ENCODE measurements around the gene LIPC. TPM values are rescaled to one million over a fixed set of nuclear protein-coding genes. Genes with fewer than 3 reads are reported as not detected.

Gene LIPC
- polyA plus RNA-seq, 2 donors, result 0.04 to 0.05 TPM

DNA sequence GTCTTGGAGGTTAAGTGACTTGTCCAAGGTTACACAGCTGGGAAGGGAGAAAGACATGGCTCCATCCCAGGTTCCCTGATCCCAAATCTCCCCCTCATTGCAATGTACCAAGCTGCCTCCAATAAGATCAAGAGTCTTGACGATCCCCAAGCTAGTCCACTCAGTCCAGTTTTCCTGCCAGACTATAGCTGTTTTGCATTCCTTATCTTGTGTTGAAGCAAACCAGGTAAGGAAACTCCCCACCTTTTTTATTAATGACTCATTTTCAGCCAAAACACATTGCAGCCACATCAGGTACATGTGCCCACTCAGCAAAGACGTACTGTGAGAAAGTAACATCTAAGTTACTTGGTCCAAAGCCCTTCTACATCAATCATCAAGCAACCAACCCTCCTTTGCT is 41.9 kb downstream of the LIPC start:
- H3K36me3 ChIP-seq (ENCODE audit: control insufficient read depth in 2 of 2, insufficient read depth in 2 of 2, low read length in 1 of 2), result no peaks in the 10 kb centered on the region
- no peak overlapping the region for H3K4me3 ChIP-seq (ENCODE audit: low read depth in 1 of 2, low read length in 2 of 2)
- H3K27me3 ChIP-seq (ENCODE audit: control insufficient read depth in 1 of 2, insufficient read depth in 2 of 2, low read length in 2 of 2), result no peaks in the 10 kb centered on the region
- no peaks in the 10 kb centered on the region for H3K9me3 ChIP-seq (ENCODE audit: control insufficient read depth in 2 of 2, insufficient read depth in 1 of 2, low read depth in 1 of 2, low read length in 1 of 2)
- no peak overlapping the region for H3K27ac ChIP-seq (ENCODE audit: low read depth in 2 of 2, low read length in 1 of 2)
- H3K4me1 ChIP-seq (ENCODE audit: control insufficient read depth in 2 of 2, insufficient read depth in 2 of 2, low read length in 1 of 2), result peaks cover 0 to 14% of the 10 kb centered on the region in 2 donors
- 32 to 44% methylated on average over 2 of the region's 2 CpGs for WGBS, 2 donors

GRCh38 chr15:58474741-58475323 is 43.0 kb downstream of the LIPC start:
- Histone ChIP-seq H3K36me3 (ENCODE audit: control insufficient read depth in 2 of 2, insufficient read depth in 2 of 2, low read length in 1 of 2) (no peaks in the 10 kb centered on the region), H3K4me1 (ENCODE audit: control insufficient read depth in 2 of 2, insufficient read depth in 2 of 2, low read length in 1 of 2) (peaks cover 0 to 14% of the 10 kb centered on the region in 2 donors), H3K9me3 (ENCODE audit: control insufficient read depth in 2 of 2, insufficient read depth in 1 of 2, low read depth in 1 of 2, low read length in 1 of 2) (no peaks in the 10 kb centered on the region), H3K27ac (ENCODE audit: low read depth in 2 of 2, low read length in 1 of 2) (no peak overlapping the region), H3K4me3 (ENCODE audit: low read depth in 1 of 2, low read length in 2 of 2) (no peak overlapping the region), H3K27me3 (ENCODE audit: control insufficient read depth in 1 of 2, insufficient read depth in 2 of 2, low read length in 2 of 2) (no peaks in the 10 kb centered on the region)
- 84 to 93% methylated on average over 1 of the region's 1 CpG for WGBS, 2 donors

- 70 to 71% methylated on average over 7 of the region's 7 CpGs for WGBS, 2 donors
- H3K4me3 ChIP-seq (ENCODE audit: low read depth in 1 of 2, low read length in 2 of 2), result no peak overlapping the region
- no peaks in the 10 kb centered on the region for H3K9me3 ChIP-seq (ENCODE audit: control insufficient read depth in 2 of 2, insufficient read depth in 1 of 2, low read depth in 1 of 2, low read length in 1 of 2)
- H3K4me1 ChIP-seq (ENCODE audit: control insufficient read depth in 2 of 2, insufficient read depth in 2 of 2, low read length in 1 of 2), result peaks cover 0 to 14% of the 10 kb centered on the region in 2 donors
- H3K27me3 ChIP-seq (ENCODE audit: control insufficient read depth in 1 of 2, insufficient read depth in 2 of 2, low read length in 2 of 2), result no peaks in the 10 kb centered on the region
- no peaks in the 10 kb centered on the region for H3K36me3 ChIP-seq (ENCODE audit: control insufficient read depth in 2 of 2, insufficient read depth in 2 of 2, low read length in 1 of 2)
- no peak overlapping the region for H3K27ac ChIP-seq (ENCODE audit: low read depth in 2 of 2, low read length in 1 of 2)
These were observed 44.1 kb downstream of the LIPC start for GRCh38 chr15:58475573-58476524.

DNA sequence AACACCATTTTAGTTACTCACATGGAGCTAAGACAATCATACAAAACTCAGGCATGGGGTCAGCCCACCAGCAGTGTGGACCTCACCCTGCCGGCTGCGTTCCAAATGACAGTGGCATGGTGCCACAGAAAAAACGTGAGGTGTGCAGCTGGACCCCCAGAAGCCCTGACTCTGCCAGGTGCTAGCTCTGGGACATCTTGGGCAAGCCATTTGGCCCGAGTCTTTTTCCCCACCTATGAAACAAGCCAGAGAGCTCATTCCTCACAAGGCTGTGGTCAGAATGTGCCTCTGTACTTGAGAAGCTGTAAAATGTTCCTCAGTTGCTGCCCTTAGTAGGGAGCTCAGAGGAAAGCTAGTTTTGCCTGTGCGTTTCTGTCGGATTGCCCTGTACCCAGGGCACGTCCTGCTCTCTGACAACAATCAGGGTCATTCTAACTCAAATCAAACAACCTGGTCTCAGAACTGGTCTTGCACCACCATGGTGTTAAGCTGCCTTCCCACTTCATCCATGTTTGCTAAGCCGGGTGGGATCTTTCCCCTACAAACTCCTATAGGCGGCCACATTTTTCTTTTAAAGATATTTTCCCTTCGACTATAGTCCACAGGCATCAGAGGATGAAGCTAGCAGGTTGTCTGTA is 44.9 kb downstream of the LIPC start:
- 74 to 78% methylated on average over 10 of the region's 10 CpGs for WGBS, 2 donors
- H3K4me1 ChIP-seq (ENCODE audit: control insufficient read depth in 2 of 2, insufficient read depth in 2 of 2, low read length in 1 of 2), result peaks cover 0 to 14% of the 10 kb centered on the region in 2 donors
- H3K27ac ChIP-seq (ENCODE audit: low read depth in 2 of 2, low read length in 1 of 2), result no peak overlapping the region
- no peaks in the 10 kb centered on the region for H3K9me3 ChIP-seq (ENCODE audit: control insufficient read depth in 2 of 2, insufficient read depth in 1 of 2, low read depth in 1 of 2, low read length in 1 of 2)
- no peaks in the 10 kb centered on the region for H3K36me3 ChIP-seq (ENCODE audit: control insufficient read depth in 2 of 2, insufficient read depth in 2 of 2, low read length in 1 of 2)
- no peak overlapping the region for H3K4me3 ChIP-seq (ENCODE audit: low read depth in 1 of 2, low read length in 2 of 2)
- H3K27me3 ChIP-seq (ENCODE audit: control insufficient read depth in 1 of 2, insufficient read depth in 2 of 2, low read length in 2 of 2), result no peaks in the 10 kb centered on the region

DNA sequence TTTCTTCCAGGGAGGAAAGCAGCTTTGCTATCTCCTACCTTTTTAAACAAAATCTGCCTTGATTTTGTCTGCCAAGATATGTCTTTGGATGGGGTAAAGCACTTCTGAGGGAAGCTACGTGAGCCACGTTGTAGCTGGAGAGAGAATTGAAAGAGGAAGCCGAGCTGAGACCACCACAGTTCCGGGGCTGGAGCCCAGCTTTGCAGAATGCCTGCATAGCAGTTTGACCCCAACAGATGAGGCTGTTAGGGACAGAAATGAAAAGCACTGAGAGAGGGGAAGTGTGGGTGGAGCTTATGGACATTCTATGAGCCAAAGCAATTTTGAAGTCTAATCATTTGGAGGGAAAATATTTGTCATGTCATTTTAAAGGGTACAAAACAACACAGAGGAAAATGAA is 45.4 kb downstream of the LIPC start:
- H3K27ac ChIP-seq (ENCODE audit: low read depth in 2 of 2, low read length in 1 of 2), result no peak overlapping the region
- no peak overlapping the region for H3K4me3 ChIP-seq (ENCODE audit: low read depth in 1 of 2, low read length in 2 of 2)
- no peaks in the 10 kb centered on the region for H3K9me3 ChIP-seq (ENCODE audit: control insufficient read depth in 2 of 2, insufficient read depth in 1 of 2, low read depth in 1 of 2, low read length in 1 of 2)
- no peaks in the 10 kb centered on the region for H3K36me3 ChIP-seq (ENCODE audit: control insufficient read depth in 2 of 2, insufficient read depth in 2 of 2, low read length in 1 of 2)
- peaks cover 0 to 14% of the 10 kb centered on the region in 2 donors for H3K4me1 ChIP-seq (ENCODE audit: control insufficient read depth in 2 of 2, insufficient read depth in 2 of 2, low read length in 1 of 2)
- 48 to 50% methylated on average over 4 of the region's 4 CpGs for whole genome bisulfite sequencing, 2 donors
- H3K27me3 ChIP-seq (ENCODE audit: control insufficient read depth in 1 of 2, insufficient read depth in 2 of 2, low read length in 2 of 2), result no peaks in the 10 kb centered on the region

DNA sequence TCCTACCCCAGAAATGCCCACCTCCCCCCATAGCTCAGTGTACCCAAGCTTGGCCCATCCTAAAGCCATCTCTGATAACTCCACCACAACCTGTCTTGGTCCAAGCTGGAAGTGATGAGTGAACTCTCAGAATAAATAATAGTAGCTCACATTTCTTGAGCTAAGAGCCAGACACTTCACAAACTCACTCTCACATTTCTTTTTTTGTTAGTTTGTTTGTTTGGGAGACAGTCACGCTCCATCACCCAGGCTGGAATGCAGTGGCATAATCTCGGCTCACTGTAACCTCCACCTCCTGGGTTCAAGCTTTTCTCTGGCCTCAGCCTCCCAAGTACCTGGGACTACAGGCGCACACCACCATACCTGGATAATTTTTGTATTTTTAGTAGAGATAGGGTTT is 46.2 kb downstream of the LIPC start:
- H3K4me1 ChIP-seq (ENCODE audit: control insufficient read depth in 2 of 2, insufficient read depth in 2 of 2, low read length in 1 of 2), result peaks cover 0 to 10% of the 10 kb centered on the region in 2 donors
- no peaks in the 10 kb centered on the region for H3K9me3 ChIP-seq (ENCODE audit: control insufficient read depth in 2 of 2, insufficient read depth in 1 of 2, low read depth in 1 of 2, low read length in 1 of 2)
- no peak overlapping the region for H3K27ac ChIP-seq (ENCODE audit: low read depth in 2 of 2, low read length in 1 of 2)
- H3K4me3 ChIP-seq (ENCODE audit: low read depth in 1 of 2, low read length in 2 of 2), result no peak overlapping the region
- no peaks in the 10 kb centered on the region for H3K36me3 ChIP-seq (ENCODE audit: control insufficient read depth in 2 of 2, insufficient read depth in 2 of 2, low read length in 1 of 2)
- H3K27me3 ChIP-seq (ENCODE audit: control insufficient read depth in 1 of 2, insufficient read depth in 2 of 2, low read length in 2 of 2), result no peaks in the 10 kb centered on the region
- 90 to 92% methylated on average over 3 of the region's 3 CpGs for WGBS, 2 donors

DNA sequence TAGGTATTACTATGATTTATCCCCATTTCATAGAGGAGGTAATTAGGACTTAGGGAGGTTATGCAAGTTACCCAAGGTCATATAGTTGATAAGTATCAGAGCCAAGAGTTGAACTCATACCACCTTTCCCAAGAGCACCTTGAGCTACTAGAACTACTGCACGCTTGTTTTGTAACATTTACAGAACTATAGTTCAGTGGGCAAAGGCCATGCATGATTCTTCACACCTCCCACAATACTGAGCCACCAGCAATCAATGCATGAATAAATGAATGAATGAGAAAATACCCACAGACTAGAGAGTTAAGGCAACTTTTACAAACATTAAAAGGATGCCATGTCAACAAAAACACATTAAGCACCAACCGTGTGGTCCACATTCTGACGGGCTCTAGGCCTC is 46.8 kb downstream of the LIPC start:
- Histone ChIP-seq H3K4me3 (ENCODE audit: low read depth in 1 of 2, low read length in 2 of 2) (no peak overlapping the region), H3K27me3 (ENCODE audit: control insufficient read depth in 1 of 2, insufficient read depth in 2 of 2, low read length in 2 of 2) (no peaks in the 10 kb centered on the region), H3K9me3 (ENCODE audit: control insufficient read depth in 2 of 2, insufficient read depth in 1 of 2, low read depth in 1 of 2, low read length in 1 of 2) (no peaks in the 10 kb centered on the region), H3K36me3 (ENCODE audit: control insufficient read depth in 2 of 2, insufficient read depth in 2 of 2, low read length in 1 of 2) (no peaks in the 10 kb centered on the region), H3K27ac (ENCODE audit: low read depth in 2 of 2, low read length in 1 of 2) (no peak overlapping the region), H3K4me1 (ENCODE audit: control insufficient read depth in 2 of 2, insufficient read depth in 2 of 2, low read length in 1 of 2) (peaks cover 0 to 7% of the 10 kb centered on the region in 2 donors)
- 92 to 97% methylated on average over 3 of the region's 3 CpGs for WGBS, 2 donors

GRCh38 chr15:58479941-58480340 is 48.1 kb downstream of the LIPC start:
- no peak overlapping the region for H3K4me3 ChIP-seq (ENCODE audit: low read depth in 1 of 2, low read length in 2 of 2)
- H3K4me1 ChIP-seq (ENCODE audit: control insufficient read depth in 2 of 2, insufficient read depth in 2 of 2, low read length in 1 of 2), result peaks cover 0 to 5% of the 10 kb centered on the region in 2 donors
- H3K36me3 ChIP-seq (ENCODE audit: control insufficient read depth in 2 of 2, insufficient read depth in 2 of 2, low read length in 1 of 2), result no peaks in the 10 kb centered on the region
- no peak overlapping the region for H3K27ac ChIP-seq (ENCODE audit: low read depth in 2 of 2, low read length in 1 of 2)
- no peaks in the 10 kb centered on the region for H3K27me3 ChIP-seq (ENCODE audit: control insufficient read depth in 1 of 2, insufficient read depth in 2 of 2, low read length in 2 of 2)
- H3K9me3 ChIP-seq (ENCODE audit: control insufficient read depth in 2 of 2, insufficient read depth in 1 of 2, low read depth in 1 of 2, low read length in 1 of 2), result no peaks in the 10 kb centered on the region
- WGBS, 2 donors, result 98 to 99% methylated on average over 3 of the region's 3 CpGs

- H3K4me3 ChIP-seq (ENCODE audit: low read depth in 1 of 2, low read length in 2 of 2), result no peak overlapping the region
- 49 to 56% methylated on average over 3 of the region's 3 CpGs for WGBS, 2 donors
- H3K27ac ChIP-seq (ENCODE audit: low read depth in 2 of 2, low read length in 1 of 2), result no peak overlapping the region
- no peaks in the 10 kb centered on the region for H3K27me3 ChIP-seq (ENCODE audit: control insufficient read depth in 1 of 2, insufficient read depth in 2 of 2, low read length in 2 of 2)
- peaks cover 0 to 10% of the 10 kb centered on the region in 2 donors for H3K4me1 ChIP-seq (ENCODE audit: control insufficient read depth in 2 of 2, insufficient read depth in 2 of 2, low read length in 1 of 2)
- no peaks in the 10 kb centered on the region for H3K36me3 ChIP-seq (ENCODE audit: control insufficient read depth in 2 of 2, insufficient read depth in 2 of 2, low read length in 1 of 2)
- H3K9me3 ChIP-seq (ENCODE audit: control insufficient read depth in 2 of 2, insufficient read depth in 1 of 2, low read depth in 1 of 2, low read length in 1 of 2), result no peaks in the 10 kb centered on the region
These were observed 51.6 kb downstream of the LIPC start for GRCh38 chr15:58483376-58483775.
